Germinal center (tissue), 1 donor: ENCODE data around the gene TBC1D17.

Experiments
- DNase-seq: peaks from one replicate; pipeline ENCODE4 v3.0.0; 2012; ENCODE audit warnings: mixed read lengths, low spot score

TBC1D17 gene

GRCh38 chr19:49894011-49894664 is 16.6 kb downstream of the TBC1D17 start:
- no peak for DNase-seq

- no peak for DNase-seq
These were observed 17.5 kb downstream of the TBC1D17 start for GRCh38 chr19:49894879-49895565.

- no peak for DNase-seq
These were observed 18.2 kb downstream of the TBC1D17 start for GRCh38 chr19:49895566-49896297.

GRCh38 chr19:49896863-49897621 is 19.5 kb downstream of the TBC1D17 start, which contains the start of gene IL4I1:
Gene IL4I1, minus strand, starts transcription at chr19:49896887. Its CDS starts 727 bp downstream, at chr19:49896160.
- DNase-seq, result peak; percentile 86

GRCh38 chr19:49904136-49904535 is 26.6 kb downstream of the TBC1D17 start:
- no peak for DNase-seq

- DNase-seq, result no peak
These were observed 29.5 kb downstream of the TBC1D17 start for GRCh38 chr19:49906879-49907564.

- peak; percentile 70 for DNase-seq
These were observed 30.4 kb downstream of the TBC1D17 start for GRCh38 chr19:49907745-49908446.

GRCh38 chr19:49908480-49909420 is 31.2 kb downstream of the TBC1D17 start:
- no peak for DNase-seq

GRCh38 chr19:49910179-49910578 is 32.7 kb downstream of the TBC1D17 start:
- no peak for DNase-seq

- no peak for DNase-seq
These were observed 34.1 kb downstream of the TBC1D17 start for GRCh38 chr19:49911381-49912145.

- DNase-seq, result no peak
These were observed 35.6 kb downstream of the TBC1D17 start for GRCh38 chr19:49912965-49913685.

- no peak for DNase-seq
These were observed 36.2 kb downstream of the TBC1D17 start for GRCh38 chr19:49913720-49914119.

- no peak for DNase-seq
These were observed 37.8 kb downstream of the TBC1D17 start for GRCh38 chr19:49915271-49915670.

- DNase-seq, result no peak
These were observed 39.6 kb downstream of the TBC1D17 start for GRCh38 chr19:49916839-49917733.

GRCh38 chr19:49918089-49918488 is 40.6 kb downstream of the TBC1D17 start:
- DNase-seq, result no peak

GRCh38 chr19:49920624-49921363 is 43.3 kb downstream of the TBC1D17 start:
- DNase-seq, result no peak
